ENCODE measurements around the gene LRP1B.

LRP1B gene

GRCh38 chr2:141386168-141386567 is 744.6 kb downstream of the LRP1B start:
- no peak for DNase-seq

DNA sequence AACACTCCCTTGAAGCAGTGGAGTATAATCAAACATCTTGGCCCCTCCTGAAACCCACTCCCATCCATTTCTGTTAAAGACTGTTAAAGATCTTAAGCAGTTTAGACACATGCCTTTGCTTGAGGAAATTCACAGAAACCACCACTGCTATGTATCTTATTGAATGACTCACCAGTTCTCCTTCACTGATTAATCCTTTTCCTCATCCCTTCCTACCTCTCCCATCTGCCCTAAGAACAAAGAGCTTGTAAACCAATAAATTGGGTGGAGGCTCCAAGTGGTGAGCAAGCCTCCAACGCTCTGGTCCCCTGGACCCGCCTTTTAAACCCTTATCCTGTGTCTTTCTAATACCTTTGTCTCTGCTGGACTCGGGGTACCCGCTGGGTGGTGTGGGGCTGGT is 746.1 kb downstream of the LRP1B start:
- no peak for DNase-seq

DNA sequence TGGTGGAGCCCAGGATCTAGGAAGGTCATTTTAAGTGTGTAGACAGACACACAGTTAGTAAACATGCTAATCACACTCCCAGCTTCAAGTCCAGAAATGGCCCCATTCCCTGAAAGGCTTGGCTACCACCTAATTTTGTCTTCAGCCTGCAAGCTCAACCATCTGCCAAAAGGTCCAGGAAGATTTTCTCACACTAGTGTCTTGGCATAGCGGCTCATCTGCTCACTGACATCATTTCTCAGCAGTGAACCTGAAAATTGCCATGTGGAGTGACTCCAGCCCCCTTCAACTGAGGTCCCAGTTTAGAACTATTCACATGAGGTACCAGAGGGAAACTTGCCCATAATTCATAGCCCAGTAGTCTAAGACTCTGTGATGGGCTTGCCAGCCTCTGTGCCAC is 748.9 kb downstream of the LRP1B start:
- DNase-seq, result no peak

- DNase-seq, result no peak
These were observed 750.5 kb downstream of the LRP1B start for GRCh38 chr2:141380008-141380979.

DNA sequence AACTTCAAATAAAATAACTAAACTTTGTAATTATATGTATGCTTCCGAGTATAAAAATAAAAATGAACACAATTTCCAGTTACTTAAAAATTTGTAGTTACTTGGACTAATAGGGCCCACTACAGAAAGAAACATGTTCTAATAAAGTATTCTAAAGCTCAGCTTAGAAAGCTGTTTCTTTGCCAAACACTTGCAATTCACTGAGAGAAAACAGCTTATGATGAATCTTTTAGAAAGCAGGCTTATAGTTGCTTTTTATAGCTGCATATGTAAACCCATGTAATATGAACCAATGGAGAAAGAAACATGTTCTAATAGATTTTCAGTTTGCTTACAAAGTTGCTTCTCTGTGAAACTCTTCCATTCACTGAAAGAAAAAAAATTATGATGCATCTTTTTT is 766.0 kb downstream of the LRP1B start:
- no peak for DNase-seq

- DNase-seq, result no peak
These were observed 768.5 kb downstream of the LRP1B start for GRCh38 chr2:141362311-141362710.

GRCh38 chr2:141348481-141348880 is 782.3 kb downstream of the LRP1B start:
- no peak for DNase-seq

GRCh38 chr2:141341444-141341843 is 789.4 kb downstream of the LRP1B start:
- no peak for DNase-seq

GRCh38 chr2:141331127-141331526 is 799.7 kb downstream of the LRP1B start:
- no peak for DNase-seq

DNA sequence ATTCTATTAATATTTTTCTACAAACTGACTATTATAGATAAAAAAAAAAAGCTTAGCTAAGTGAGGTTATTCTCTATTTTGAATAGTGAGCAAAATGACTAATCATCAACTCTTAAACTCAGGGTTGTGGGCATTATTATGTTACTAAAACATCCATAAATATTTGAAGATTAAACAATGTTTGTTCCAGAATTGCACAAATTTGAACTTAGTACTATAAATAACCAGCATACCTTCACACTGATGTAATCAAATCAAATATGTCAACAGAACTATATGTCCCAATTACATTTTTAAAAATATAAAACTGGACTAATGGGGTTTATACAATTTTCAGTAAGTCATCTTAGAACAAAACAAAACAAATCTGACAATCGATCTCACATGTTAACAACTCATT is 800.9 kb downstream of the LRP1B start:
- DNase-seq, result no peak

- no peak for DNase-seq
These were observed 807.2 kb downstream of the LRP1B start for GRCh38 chr2:141323571-141323970.

GRCh38 chr2:141317986-141318385 is 812.8 kb downstream of the LRP1B start:
- no peak for DNase-seq

GRCh38 chr2:141316606-141317005 is 814.2 kb downstream of the LRP1B start:
- DNase-seq, result no peak

DNA sequence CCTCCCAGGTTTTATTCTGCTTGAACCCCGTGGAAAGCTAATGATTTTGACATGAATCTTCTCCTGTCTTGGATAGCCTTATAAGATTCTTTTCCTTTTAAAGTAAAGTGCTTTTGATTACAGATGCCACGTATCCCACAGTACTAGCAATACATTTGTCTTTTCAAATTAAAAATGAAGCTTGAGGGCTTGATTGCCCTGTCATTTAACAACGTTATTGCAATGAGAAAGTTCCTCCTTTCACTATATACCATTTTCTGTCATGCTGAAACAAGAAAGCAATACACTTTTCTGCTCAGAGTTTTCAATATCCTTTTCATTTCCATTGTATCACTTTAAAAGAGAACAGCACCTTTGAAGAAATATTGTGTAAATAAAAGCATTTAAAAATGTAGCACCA is 814.7 kb downstream of the LRP1B start:
- no peak for DNase-seq

DNA sequence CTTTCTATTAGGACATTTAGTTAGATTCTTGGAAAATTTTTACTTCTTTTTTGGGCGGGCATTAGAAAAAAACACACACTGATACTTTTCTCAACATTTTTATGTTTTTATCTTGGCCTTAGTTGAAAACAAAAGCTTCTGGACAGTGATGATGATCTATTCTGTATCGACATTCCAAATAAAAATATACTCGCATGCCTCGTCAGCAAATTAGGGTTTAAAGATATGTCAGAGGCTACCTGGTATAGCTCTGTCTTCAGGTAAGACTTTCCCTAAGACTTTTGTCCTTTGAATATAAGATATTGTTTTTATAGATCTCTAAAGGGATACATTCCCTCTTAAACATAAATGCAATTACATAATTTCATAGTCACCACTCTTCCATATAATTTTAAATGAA is 816.8 kb downstream of the LRP1B start:
- no peak for DNase-seq

DNA sequence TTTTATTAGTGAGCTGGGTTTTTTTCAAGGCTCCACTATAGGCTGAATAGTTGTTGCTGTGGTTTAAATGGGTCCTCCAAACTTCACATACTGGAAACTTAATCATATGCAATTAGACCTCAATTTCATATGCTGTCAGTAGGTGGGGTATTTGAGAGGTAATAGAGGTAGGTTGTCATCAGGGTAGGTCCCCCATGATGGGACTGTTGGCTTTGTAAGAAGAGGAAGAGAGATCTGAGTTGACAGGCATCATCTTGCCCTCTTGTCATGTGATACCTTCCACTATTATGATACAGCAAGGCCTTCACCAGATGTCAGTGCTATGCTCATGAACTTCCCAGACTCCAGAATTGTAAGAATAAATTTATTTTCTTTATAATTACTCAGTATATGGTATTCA is 819.4 kb downstream of the LRP1B start:
- no peak for DNase-seq

DNA sequence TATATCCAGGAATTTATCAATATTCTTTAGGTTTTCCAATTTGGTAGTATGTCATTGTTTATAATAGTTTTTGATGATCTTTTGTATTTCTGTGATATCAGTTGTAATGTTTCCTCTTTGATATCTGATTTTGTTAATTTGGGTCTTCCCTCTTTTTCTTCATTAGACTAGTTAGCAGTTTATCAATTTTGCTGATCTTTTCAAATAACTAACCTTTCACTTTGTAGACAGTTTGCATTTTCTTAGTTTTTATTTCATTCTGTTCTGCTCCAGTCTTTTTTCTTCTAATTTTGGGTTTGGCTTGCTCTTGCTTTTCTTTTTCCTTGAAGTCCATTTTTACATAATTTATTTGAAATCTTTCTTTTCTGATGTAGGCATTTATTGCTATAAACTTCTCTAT is 824.4 kb downstream of the LRP1B start:
- DNase-seq, result no peak

GRCh38 chr2:141301551-141301950 is 829.3 kb downstream of the LRP1B start:
- DNase-seq, result no peak

DNA sequence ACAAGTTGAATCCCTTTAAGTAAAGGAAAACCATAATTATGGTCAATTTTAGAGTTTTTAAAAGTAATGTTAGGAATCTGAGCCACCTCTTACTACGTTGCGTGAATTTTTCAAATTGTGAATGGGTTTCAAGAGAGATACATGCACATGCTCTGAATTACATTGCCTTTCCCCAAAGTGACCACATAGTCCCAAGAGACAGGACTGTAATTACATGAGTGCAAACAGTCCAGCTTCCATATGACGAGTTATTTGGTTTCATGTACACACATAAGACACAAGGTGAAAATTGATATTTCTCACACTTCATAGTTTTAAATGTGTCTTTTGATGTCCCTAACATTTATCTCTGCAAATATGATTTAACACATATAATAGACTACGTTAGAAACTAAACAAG is 850.8 kb downstream of the LRP1B start:
- no peak for DNase-seq

DNA sequence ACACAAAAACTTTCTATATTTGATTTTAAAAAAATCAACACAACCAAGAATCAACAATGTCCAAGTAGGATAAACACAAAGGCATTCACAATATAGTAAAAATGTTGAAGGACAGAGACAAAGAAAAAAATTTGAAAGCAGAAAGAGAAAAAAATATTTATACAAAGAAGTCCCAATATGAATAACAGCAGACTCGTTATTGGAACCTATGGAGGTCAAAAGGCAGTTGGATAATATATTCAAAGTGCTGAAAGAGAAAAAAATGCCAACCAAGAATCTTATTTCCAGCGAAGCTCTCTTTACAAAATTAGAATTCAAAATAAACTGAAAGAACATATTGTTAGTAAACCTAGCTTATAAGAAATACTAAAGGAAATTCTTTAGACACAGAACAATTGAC is 859.5 kb downstream of the LRP1B start:
- no peak for DNase-seq

GRCh38 chr2:141264848-141265247 is 866.0 kb downstream of the LRP1B start:
- no peak for DNase-seq

GRCh38 chr2:141260911-141261310 is 869.9 kb downstream of the LRP1B start:
- DNase-seq, result no peak

GRCh38 chr2:141259683-141260082 is 871.1 kb downstream of the LRP1B start:
- DNase-seq, result no peak

- no peak for DNase-seq
These were observed 888.8 kb downstream of the LRP1B start for GRCh38 chr2:141242008-141242407.

DNA sequence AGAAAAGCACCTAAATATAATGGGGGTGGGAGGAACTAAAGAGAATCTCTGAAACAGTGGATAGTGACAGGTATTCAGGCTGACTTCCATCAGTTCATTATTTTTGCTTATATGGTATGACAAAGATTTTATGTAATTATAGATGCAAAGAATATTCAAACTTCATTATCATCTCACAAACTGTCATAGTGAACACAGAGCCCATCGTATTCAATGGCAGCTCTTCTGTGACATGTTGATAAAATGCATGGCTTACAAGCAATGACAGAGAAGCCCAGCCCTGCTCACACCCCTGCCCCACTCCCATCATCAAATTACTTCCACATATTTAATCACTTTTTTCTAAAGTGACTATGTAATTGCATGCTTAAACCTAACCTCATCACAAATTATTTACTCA is 904.3 kb downstream of the LRP1B start:
- DNase-seq, result no peak
